22Rv1 (cell line): ENCODE data around the gene PGD.

Experiments
- H3K27ac ChIP-seq: fragments of 450-650 bp; 2 replicates; pipeline ENCODE4 v1.5.1; 2017
- ZFX ChIP-seq: fragments of 450-650 bp; IDR thresholded peaks from 2 replicates; pipeline ENCODE4 v1.6.1; 2017; ENCODE audit warnings: antibody characterized with exemption, borderline replicate concordance
- TF ChIP-seq, protein P1 (sequence below): fragments of 450-650 bp; IDR thresholded peaks from 2 replicates; pipeline ENCODE4 v1.5.1; 2017; ENCODE audit warnings: mild to moderate bottlenecking

PGD gene

DNA sequence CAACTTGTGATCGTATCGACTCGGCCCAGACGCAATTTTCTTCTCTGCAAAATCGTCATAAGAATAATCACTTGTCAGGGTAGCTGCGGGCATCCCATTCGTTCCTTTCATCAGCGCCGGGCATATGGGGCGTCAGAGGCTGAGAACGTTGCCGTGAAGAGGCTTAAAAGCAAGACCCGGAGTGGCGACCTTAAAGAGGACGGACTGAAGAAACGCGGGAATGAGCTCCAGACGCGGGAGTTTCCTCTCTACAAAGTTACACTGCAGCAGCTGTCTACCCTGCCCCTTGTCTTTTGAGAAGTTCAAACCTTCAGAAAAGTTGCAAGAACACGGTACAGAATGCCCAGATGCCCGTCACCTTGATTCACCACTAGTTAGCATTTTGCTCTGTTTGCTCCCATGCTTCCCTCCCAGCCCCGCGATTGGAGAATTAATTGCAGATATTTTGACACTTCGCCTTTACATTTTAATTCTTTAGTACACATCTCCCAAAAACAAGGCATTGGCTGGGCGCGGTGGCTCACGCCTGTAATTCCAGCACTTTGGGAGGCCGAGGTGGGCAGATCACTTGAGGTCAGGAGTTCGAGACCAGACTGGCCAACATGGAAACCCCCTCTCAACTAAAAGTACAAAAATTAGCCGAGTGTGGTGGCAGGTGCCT is 32.3 kb downstream of the PGD start:
- H3K27ac ChIP-seq: peak overlapping the region; percentile 78
- TF ChIP-seq, protein P1, sequence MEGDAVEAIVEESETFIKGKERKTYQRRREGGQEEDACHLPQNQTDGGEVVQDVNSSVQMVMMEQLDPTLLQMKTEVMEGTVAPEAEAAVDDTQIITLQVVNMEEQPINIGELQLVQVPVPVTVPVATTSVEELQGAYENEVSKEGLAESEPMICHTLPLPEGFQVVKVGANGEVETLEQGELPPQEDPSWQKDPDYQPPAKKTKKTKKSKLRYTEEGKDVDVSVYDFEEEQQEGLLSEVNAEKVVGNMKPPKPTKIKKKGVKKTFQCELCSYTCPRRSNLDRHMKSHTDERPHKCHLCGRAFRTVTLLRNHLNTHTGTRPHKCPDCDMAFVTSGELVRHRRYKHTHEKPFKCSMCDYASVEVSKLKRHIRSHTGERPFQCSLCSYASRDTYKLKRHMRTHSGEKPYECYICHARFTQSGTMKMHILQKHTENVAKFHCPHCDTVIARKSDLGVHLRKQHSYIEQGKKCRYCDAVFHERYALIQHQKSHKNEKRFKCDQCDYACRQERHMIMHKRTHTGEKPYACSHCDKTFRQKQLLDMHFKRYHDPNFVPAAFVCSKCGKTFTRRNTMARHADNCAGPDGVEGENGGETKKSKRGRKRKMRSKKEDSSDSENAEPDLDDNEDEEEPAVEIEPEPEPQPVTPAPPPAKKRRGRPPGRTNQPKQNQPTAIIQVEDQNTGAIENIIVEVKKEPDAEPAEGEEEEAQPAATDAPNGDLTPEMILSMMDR: no peak
- TF ChIP-seq ZFX: no peak

DNA sequence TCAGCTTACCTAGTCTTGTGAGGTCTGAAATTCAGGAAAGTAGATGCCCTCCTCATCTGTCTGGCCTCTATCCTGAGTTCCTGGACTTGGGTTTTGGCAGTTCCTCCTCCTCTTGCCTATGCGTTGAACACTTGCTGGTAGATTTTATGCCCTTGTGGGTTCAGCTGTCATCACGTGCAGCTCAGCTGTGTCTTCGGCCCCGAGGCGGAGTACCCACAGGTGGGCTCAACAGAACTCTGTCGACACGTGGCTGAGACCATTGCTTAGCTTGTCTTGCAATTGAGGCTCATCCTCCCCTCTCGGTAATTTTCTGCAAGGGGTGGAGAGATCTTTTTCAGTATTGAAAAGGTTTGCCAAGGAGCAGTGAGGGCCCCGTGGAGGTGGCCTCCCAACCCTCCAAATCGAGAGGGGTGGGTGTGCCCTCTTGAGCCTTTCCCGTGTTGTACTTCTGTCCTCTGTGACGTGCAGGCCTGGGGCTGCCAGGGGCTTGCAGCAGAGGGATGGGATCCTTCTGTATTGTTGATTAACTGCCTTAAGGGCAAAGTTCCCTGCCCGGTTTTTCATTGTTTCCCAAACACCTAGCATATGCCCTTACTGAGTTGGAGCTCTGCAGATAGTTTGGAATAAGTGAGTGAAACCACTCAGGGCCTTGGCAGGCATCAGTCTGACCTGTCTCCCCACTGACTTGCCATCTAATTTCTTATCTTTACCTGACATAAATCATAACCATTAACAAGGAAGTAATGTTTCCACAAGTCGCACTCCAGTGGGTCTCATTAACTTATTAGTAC is 34.2 kb downstream of the PGD start:
- H3K27ac ChIP-seq: no peak overlapping the region
- TF ChIP-seq, protein P1: no peak
- TF ChIP-seq ZFX: no peak

DNA sequence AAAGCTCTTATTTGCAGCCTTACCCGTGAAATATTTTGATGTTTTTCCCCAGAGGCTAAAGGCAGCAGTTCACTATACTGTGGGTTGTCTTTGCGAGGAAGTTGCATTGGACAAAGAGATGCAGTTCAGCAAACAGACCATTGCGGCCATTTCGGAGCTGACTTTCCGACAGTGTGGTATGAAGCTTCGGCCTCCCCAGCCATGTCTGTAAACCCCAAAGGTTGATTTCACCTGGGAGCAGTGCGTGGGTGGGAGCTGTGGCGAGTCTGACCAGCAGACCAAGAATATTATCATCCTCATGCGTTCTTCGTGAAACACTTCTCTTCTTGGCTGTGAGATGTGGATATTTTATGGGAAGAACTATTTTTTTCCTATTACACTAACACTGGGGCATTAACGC is 34.9 kb downstream of the PGD start:
- H3K27ac ChIP-seq: no peak overlapping the region
- TF ChIP-seq, protein P1: no peak
- no peak for TF ChIP-seq ZFX

DNA sequence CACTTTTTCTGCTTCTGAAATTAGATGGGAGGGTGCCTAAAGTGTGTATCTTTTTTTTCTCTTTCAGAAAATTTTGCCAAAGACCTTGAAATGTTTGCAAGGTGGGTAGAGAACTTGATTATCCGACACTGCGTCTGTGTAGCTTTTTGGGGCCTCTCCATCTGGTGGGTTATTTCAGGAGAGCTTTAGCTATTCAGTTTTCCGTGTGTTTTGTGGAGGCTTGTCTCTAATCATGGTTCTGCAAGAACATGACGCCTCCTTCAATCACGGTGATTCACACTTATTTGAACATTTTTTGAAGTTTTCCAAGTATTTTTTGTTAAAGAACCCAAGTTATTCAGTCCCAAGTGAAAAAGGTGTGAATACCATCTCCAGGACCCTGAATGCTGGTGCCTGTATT is 35.7 kb downstream of the PGD start:
- no peak overlapping the region for H3K27ac ChIP-seq
- TF ChIP-seq, protein P1: no peak
- no peak for TF ChIP-seq ZFX

DNA sequence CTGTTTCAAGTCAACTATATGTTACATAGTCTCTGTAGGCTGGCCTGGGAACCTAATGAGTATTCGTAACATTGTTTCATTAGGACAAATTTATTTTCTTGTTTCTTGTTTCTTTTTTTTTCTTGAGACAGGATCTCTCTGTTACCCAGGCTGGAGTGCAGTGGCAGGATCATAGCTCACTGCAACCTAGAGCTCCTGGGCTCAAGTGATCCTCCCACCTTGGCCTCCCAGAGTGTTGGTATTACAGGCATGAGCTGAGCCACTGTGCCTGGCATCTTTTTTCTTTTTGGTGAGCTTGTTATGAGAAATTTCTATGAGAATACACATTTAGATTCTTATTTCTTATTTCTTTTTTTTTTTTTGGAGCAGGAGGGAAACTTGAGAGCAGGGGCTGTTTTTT is 38.2 kb downstream of the PGD start:
- TF ChIP-seq, protein P1: no peak
- no peak for TF ChIP-seq ZFX

DNA sequence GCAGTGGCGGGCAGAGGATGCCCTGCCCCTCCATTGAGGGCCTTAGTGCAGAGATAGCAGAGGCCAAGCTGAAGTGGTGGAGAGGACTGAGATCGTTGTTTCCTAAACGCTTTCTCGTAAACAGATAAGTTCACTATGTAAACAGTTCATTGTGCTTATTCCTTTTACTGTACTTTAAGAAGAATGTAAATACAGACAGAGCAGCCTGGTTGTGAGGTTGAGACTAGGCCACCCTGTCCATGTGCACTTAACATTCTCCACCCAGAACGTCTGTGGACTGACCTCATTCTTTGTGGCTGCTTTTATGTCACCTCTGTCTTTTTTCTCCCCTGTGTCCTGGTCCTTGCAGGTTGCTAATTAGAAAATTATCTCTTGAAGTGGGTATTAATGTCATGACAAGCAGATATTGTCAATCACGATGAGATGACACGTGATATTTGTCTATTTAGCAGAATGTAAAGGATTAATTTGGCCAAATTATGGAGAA is 39.9 kb downstream of the PGD start:
- no peak for TF ChIP-seq ZFX
- TF ChIP-seq, protein P1: no peak
- no peak overlapping the region for H3K27ac ChIP-seq

More for the DNA sequence above, 38.2 kb downstream of the PGD start:
- H3K27ac ChIP-seq: no peak overlapping the region

DNA sequence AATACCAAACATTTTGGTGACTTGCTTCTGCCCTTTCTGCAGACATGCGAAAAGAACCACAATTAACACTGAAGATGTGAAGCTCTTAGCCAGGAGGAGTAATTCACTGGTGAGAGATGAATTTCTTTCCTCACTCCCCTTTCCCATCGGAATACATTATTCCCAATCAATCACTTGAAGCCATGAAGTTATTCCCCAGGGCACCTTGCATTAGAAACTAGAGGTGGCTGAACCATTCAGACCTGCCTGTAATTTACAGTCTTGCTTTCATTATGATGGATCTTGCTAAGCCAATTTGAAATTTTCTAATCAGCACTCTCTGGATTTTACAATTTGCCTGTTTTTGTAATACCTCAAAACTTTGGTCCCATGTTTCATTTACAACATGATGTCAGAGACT is 41.4 kb downstream of the PGD start:
- H3K27ac ChIP-seq: no peak overlapping the region
- TF ChIP-seq, protein P1: no peak
- no peak for TF ChIP-seq ZFX
